Neural progenitor cell (in vitro differentiated cells): ENCODE data around the gene ZNF423.

Experiments
- EZH2 ChIP-seq: fragments of 200-600 bp; sonication (generic); IDR thresholded peaks from 2 replicates; pipeline ENCODE4 v1.6.1; 2017; ENCODE audit warnings: antibody characterized with exemption, mild to moderate bottlenecking, moderate library complexity
- TF ChIP-seq, protein P1 (sequence below): fragments of 200-600 bp; sonication (generic); IDR thresholded peaks from 2 replicates; pipeline ENCODE4 v1.5.1; 2017; ENCODE audit warnings: antibody characterized with exemption, mild to moderate bottlenecking

DNA sequence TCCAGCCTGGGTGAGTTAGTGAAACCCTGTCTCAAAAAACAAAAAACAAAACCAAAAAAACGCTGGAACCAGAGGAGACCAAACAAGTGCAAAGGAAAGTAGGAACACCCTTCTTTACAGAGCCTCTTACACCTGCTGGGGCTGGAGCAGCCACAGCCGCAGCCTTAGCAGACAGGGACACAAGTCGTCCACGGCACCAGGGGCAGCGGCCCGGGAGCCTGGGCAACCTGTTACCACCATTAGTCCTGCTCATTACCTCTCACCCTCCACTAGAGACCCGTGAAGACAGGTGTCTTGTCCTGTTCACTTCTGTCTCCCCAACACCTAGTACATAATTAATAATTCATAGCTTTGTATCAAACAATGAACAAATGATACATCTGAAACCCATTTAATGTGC is 398.7 kb downstream of the ZNF423 start:
- TF ChIP-seq, protein P1, sequence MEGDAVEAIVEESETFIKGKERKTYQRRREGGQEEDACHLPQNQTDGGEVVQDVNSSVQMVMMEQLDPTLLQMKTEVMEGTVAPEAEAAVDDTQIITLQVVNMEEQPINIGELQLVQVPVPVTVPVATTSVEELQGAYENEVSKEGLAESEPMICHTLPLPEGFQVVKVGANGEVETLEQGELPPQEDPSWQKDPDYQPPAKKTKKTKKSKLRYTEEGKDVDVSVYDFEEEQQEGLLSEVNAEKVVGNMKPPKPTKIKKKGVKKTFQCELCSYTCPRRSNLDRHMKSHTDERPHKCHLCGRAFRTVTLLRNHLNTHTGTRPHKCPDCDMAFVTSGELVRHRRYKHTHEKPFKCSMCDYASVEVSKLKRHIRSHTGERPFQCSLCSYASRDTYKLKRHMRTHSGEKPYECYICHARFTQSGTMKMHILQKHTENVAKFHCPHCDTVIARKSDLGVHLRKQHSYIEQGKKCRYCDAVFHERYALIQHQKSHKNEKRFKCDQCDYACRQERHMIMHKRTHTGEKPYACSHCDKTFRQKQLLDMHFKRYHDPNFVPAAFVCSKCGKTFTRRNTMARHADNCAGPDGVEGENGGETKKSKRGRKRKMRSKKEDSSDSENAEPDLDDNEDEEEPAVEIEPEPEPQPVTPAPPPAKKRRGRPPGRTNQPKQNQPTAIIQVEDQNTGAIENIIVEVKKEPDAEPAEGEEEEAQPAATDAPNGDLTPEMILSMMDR: no peak
- TF ChIP-seq EZH2: no peak
